T-helper 2 cell (primary cell): ENCODE results near the gene BRCC3.
A peak's percentile ranks its signal among the peaks of the same experiment; 100 is the strongest.

Experiments used
- DNase-seq, 5 experiments: peaks; one replicate each; pipeline versions ENCODE4 v3.0.0 to v3.0.0-alpha.2; 2012 to 2022
- total RNA-seq, 2 donors: gene quantifications; one replicate each; lab custom pipeline; 2026; lab: John Stamatoyannopoulos, UW

Gene BRCC3
- 9.4 to 21.1 reads per million in 2 donors for total RNA-seq

DNA sequence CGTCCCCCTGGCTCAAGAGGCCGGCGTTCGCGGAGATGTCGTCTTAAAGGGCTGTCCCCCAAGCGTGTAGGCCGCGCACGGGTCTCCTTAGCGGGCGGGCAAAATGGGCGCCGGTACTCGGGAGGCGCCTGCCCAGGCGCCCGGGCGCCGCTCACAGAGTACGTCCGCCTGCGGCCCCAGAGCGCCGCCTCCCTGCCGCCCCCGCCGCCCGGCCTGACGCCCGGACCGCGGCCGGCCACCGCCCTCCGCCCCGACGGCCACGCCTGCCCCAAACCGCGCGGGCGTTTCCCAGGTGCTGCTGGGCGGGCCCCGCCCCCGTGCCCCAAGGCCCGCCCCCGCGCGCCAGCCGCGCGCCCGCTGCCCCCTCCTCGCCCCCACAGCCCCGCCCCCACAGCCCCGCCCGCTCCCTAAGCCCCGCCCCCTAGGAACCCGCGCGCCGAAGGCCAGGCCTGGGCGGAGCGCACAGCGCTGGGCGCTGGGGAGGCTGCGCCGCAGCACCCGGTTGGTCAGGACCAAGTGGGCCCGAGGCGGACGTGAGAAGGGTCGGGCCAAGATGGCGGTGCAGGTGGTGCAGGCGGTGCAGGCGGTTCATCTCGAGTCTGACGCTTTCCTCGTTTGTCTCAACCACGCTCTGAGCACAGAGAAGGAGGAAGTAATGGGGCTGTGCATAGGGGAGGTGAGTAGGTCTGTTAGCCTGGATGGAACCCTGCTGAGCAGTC is at the start of gene BRCC3, which contains the start of the genes CMC4 and MTCP1:
BRCC3 (plus strand) TSS at position 534 of the 719 bp plus-strand sequence; CDS start at position 554, 20 bp downstream.
CMC4 (minus strand) TSS at position 162 of the 719 bp plus-strand sequence. CDS start 7,113 bp downstream, outside the sequence.
MTCP1 (minus strand) TSS at position 162 of the 719 bp plus-strand sequence. CDS start 5,126 bp downstream, outside the sequence.
- peak; percentile 52 to 88 (median 70) for DNase-seq

- DNase-seq: no peak
Measured at GRCh38 chrX:155022585-155022984, 48.7 kb upstream of the BRCC3 start, which contains the start of gene F8. Gene F8, minus strand, starts transcription at chrX:155022723. Its CDS starts 171 bp downstream, at chrX:155022552.

DNA sequence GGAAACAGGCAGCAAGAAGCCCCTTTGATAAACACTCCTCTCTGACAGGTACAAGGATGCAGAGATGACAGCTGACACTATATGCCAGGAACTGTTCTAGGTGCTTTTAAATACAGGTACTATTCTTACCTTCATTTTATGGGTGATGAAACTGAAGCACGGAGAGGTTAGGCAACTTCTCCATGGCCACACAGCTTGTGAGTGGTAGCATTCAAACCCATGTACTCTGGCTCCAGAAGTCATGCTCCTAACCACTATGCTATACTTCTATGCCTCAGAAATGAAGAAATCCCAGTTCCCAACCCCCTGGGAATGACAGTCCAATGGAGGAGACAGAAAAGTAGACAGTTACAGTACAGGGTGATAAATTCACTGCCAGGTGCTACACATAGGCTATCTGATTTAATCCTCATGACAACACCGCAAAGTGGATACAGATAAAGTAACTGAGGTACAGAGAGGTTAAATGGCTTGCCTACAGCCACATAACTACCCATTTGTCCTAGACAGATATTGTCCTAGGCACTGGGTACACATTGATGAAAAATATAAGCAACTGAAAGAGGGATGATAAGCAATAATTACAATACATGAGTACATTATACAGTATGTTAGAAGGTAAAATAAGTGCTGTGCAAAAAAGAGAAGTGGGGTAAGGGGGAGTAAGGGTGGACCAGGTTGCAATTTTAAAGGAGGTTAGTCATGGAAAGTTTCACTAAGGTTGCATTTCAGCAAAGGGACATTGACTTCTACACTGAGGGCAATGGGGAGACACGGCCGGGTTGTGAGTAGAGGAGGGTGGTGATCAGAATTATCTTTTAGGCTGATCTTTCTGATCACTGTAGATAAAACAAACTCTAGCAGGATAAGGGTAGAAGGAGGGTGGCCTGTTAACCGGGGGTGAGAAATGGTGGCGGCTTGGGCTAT is 47.1 kb upstream of the BRCC3 start:
- no peak for DNase-seq

DNA sequence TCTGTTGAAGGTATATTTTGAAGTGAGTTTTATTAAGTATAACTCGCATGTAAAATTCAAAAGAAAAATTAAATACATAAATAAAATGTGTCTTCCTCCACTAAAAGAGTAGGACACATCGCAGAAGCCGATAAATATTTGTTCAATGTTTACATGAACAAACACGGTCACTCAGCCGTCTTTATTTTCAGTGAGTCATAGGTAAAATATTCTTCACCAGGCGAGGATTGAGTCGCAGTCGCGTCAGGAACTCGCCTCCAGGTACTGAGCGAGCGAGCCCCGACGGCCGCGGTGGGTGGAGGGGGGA is 44.9 kb upstream of the BRCC3 start:
- no peak for DNase-seq

- peak; percentile 82 to 99 (median 92) for DNase-seq
Measured at GRCh38 chrX:155026727-155027508, 44.4 kb upstream of the BRCC3 start, which contains the start of gene FUNDC2. Gene FUNDC2, plus strand, starts transcription at chrX:155026844. Its CDS starts 95 bp downstream, at chrX:155026939.

DNA sequence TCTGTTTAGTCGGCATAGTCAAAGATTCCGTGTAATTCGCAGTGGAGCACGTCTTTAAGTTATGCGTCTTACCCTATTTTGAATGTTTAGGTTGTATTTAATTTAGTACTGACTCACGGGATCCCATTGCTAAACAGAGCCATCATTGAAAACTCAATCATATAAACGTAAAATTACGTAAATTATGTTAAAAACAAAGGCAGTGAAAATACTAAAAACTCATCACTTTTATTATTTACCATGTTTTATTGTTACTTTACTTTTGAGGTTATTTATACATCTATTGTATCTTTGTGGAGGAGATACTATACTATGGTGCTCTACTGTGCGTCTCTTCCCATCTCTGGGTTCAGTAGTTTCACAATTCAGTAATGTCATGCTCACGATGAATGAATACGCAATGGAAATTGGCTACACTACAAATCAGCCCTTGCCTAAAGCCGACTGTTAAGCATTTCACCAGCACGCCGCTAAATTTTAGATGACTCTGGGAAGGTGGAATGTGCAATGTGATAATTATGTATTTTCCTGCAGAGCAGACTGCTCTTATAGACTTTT is 43.7 kb upstream of the BRCC3 start:
- DNase-seq: peak in 2 of 5 experiments; percentile 9 to 70

DNA sequence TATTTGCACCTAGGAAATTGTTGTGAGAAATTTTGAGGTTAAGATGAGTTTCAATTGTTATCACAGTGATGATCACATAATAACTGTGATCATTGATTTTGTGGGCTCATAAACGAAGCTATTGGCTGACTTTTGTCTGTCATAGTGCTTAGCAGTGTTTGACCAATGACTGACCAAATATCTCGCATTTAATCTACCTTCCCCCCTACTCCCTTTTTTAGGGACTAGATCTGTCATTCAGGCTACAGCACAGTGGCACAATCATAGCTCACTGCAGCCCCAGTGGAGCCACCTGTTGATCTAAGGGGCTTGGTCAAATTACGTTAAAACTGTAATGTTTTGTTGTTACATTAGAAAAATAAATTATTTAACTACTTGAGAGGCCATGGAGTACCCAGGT is 43.2 kb upstream of the BRCC3 start:
- DNase-seq: peak in 1 of 5 experiments; percentile 34

DNA sequence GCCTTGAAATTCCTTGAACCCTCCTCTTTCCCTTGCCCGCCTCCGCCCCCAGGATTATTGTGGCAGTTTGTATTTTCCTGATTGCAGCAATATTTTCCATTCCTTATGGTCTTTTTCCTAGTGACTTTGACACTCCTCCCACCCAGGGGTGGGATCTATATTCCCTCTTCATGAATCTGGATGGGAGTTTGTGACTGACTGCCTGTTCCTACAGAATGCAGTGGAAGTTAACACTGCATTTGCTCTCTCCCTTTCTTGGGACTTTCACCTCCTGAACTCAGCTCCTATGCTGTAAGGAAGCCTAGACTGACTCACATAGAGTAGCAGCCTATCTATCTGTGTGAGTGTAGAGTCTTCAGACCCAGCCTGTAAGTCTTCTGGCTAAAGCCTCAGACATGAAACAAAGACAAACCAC is 42.4 kb upstream of the BRCC3 start:
- DNase-seq: no peak

GRCh38 chrX:155031657-155032056 is 39.7 kb upstream of the BRCC3 start:
- DNase-seq: no peak

GRCh38 chrX:155035688-155036087 is 35.6 kb upstream of the BRCC3 start:
- no peak for DNase-seq

- no peak for DNase-seq
Measured at GRCh38 chrX:155046129-155046810, 25.0 kb upstream of the BRCC3 start.

- DNase-seq: no peak
Measured at GRCh38 chrX:155046811-155047528, 24.3 kb upstream of the BRCC3 start.

DNA sequence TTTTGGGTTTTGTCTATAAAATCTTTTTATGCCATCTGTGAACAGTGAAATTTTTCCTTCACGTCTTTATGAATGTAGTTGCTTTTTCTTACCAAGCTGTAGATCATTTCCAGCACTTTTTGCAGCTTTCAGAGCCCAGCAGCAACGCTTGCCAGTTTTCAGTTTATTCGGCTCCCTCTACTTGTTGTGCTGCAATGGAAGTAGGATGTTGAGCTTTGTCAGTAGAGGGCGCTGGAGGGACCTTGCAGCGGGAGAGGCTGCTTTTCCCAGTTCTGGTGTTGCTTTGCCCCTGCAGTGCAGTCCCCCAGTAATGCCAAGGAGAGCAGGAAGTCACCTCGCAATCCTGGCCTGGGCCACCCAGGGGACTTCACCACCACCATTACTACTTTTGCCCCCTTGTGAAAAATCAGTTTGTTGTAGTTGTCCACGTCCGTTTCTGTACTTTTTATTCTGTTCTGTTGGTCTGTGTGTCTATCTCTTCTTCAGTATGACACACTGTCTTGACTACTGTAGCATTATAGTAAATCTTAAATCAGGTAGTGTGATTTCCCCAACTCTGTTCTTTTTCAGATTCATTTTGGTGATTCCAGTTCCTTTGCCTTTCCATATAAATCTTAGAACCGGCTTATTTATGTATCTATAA is 22.2 kb upstream of the BRCC3 start:
- DNase-seq: peak in 1 of 5 experiments; percentile 64

DNA sequence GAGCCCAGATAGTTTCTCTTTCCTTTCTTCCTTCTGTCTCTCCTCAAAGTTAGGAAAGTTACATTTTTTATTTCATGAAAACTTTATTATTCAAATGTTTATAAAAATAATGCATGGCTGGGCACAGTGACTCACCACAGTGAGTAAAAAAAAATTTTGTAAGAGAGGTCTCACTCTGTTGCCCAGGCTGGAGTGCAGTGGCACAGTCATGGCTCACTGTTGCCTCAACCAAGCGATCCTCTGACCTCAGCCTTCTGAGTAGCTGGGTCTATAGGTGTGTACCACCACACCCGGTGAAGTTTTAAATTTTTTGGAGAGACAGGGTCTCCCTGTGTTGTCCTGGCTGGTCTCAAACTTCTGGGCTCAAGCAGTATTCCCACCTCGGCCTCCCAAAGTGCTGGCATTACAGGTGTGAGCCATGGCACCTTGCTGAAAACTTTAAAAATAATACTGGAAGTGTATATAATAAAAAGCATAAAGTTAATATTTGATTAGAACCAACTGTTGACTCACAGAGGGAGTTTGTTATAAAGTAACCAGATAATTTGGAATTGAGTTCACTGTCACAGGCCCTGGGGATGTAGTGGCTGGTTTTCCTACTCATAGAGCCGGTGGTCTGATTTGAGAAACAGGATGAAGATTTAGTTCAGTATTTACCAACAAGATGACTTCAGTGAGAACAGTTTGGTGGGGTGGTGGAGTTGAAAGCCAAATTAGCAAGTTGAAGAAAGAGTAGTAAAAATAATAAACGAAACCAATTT is 18.4 kb upstream of the BRCC3 start:
- no peak for DNase-seq

- no peak for DNase-seq
Measured at GRCh38 chrX:155053656-155054055, 17.7 kb upstream of the BRCC3 start.

DNA sequence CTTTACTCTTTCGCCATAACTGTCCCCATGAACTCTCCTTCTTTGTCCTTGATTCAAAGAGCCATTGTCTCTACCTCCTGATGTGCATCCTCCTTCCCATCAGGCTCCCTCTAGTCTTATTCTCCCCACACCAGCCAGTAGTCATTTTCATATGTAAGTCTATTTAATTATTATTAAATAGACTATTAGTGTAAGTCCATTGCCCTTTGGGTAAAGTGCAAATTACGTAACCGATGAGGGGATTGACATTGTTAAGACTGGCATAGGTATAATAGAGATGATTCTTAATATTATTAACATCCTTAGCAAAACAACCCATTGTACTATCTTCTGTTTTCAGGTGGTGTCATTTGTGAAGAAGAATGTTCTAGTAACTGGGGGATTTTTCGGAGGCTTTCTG is 17.1 kb upstream of the BRCC3 start:
- DNase-seq: no peak

- DNase-seq: peak in 1 of 5 experiments; percentile 67
Measured at GRCh38 chrX:155055494-155055893, 15.8 kb upstream of the BRCC3 start.

DNA sequence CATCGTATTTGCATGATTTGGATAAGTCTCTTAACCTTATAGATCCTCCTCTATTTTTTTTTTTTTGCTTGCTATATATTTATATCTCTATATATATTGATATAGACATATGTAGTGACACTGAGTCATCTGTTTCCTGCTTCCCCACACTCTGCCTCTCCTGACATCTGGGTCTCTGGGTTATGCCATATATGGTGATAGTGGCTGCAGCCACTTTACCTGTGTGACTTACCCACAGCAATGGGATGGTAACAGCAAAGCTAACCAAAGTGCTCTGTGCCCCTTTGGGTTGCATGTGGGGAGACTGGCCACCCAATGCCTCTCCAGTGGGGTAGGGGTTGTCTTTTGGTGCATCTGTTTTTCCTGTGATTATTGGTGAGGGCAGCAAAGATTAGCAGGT is 14.8 kb upstream of the BRCC3 start:
- peak in 1 of 5 experiments; percentile 38 for DNase-seq
